ENCODE measurements around the gene ADGRV1.

Gene ADGRV1

GRCh38 chr5:90871391-90871991, 312.9 kb downstream of the ADGRV1 start:
- DNase-seq (ENCODE audit: low read depth in 2 of 2), result no peak

GRCh38 chr5:90873033-90873517, 314.5 kb downstream of the ADGRV1 start:
- DNase-seq (ENCODE audit: low read depth in 2 of 2), result no peak

- no peak for DNase-seq (ENCODE audit: low read depth in 2 of 2)
Observed at GRCh38 chr5:90874066-90874465, 315.5 kb downstream of the ADGRV1 start.

- DNase-seq (ENCODE audit: low read depth in 2 of 2), result no peak
Observed at GRCh38 chr5:90875456-90875855, 316.9 kb downstream of the ADGRV1 start.

GRCh38 chr5:90876366-90876765, 317.8 kb downstream of the ADGRV1 start:
- no peak for DNase-seq (ENCODE audit: low read depth in 2 of 2)

GRCh38 chr5:90877049-90877448, 318.5 kb downstream of the ADGRV1 start:
- DNase-seq (ENCODE audit: low read depth in 2 of 2), result no peak

- no peak for DNase-seq (ENCODE audit: low read depth in 2 of 2)
Observed at GRCh38 chr5:90878081-90878480, 319.5 kb downstream of the ADGRV1 start.

- no peak for DNase-seq (ENCODE audit: low read depth in 2 of 2)
Observed at GRCh38 chr5:90878549-90879196, 320.1 kb downstream of the ADGRV1 start.

GRCh38 chr5:90881626-90882150, 323.1 kb downstream of the ADGRV1 start:
- DNase-seq (ENCODE audit: low read depth in 2 of 2), result no peak

GRCh38 chr5:90882448-90882847, 323.9 kb downstream of the ADGRV1 start:
- no peak for DNase-seq (ENCODE audit: low read depth in 2 of 2)

- DNase-seq (ENCODE audit: low read depth in 2 of 2), result no peak
Observed at GRCh38 chr5:90885180-90885868, 326.7 kb downstream of the ADGRV1 start.

- no peak for DNase-seq (ENCODE audit: low read depth in 2 of 2)
Observed at GRCh38 chr5:90886381-90886780, 327.8 kb downstream of the ADGRV1 start.

GRCh38 chr5:90888511-90889324, 330.1 kb downstream of the ADGRV1 start:
- DNase-seq (ENCODE audit: low read depth in 2 of 2), result no peak

GRCh38 chr5:90889325-90889600, 330.7 kb downstream of the ADGRV1 start:
- no peak for DNase-seq (ENCODE audit: low read depth in 2 of 2)

GRCh38 chr5:90890180-90890579, 331.6 kb downstream of the ADGRV1 start:
- no peak for DNase-seq (ENCODE audit: low read depth in 2 of 2)

GRCh38 chr5:90894866-90895420, 336.3 kb downstream of the ADGRV1 start:
- no peak for DNase-seq (ENCODE audit: low read depth in 2 of 2)

- no peak for DNase-seq (ENCODE audit: low read depth in 2 of 2)
Observed at GRCh38 chr5:90897618-90898017, 339.0 kb downstream of the ADGRV1 start.

GRCh38 chr5:90898326-90899013, 339.9 kb downstream of the ADGRV1 start:
- no peak for DNase-seq (ENCODE audit: low read depth in 2 of 2)

GRCh38 chr5:90899014-90899604, 340.5 kb downstream of the ADGRV1 start:
- no peak for DNase-seq (ENCODE audit: low read depth in 2 of 2)

GRCh38 chr5:90901261-90901660, 342.7 kb downstream of the ADGRV1 start:
- DNase-seq (ENCODE audit: low read depth in 2 of 2), result no peak

- DNase-seq (ENCODE audit: low read depth in 2 of 2), result no peak
Observed at GRCh38 chr5:90902170-90902569, 343.6 kb downstream of the ADGRV1 start.

Data from activated CD8-positive, alpha-beta memory T cell treated with anti-CD3 and anti-CD28 coated beads for 4 hours (primary cell).